ENCODE results near the gene SLC7A6. TPM values are rescaled to one million over a fixed set of nuclear protein-coding genes. Genes with fewer than 3 reads are reported as not detected.

The SLC7A6 gene
- polyA plus RNA-seq, 2 of the 4 experiments (the other 2 are of a cell fraction), result 31.1 to 32.9 TPM

DNA sequence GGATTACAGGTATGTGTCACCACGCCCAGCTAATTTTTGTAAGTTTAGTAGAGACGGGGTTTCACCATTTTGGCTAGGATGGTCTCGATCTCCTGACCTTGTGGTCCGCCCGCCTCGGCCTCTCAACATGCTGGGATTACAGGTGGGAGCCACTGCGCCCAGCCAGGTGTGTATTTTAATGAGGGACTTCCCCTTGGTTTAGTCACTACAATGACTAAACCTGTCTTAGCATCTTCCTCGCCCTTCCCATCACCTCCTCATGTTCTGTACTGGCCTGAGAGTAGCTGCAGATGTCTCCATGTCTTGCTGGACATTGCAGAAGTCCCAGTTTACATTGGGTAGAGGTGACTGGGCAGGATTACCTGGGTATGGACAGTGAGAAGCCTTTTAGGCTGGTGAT, 9.6 kb downstream of the SLC7A6 start:
- Histone ChIP-seq H3K4me1 (peaks cover 14% of the 10 kb centered on the region; the same call in 2 of the 3 replicates), H3K27ac (no peak overlapping the region), H3K4me2 (no peak overlapping the region), H3K9me3 (no peaks in the 10 kb centered on the region), H3K4me3 (no peak overlapping the region)
- CTCF ChIA-PET, result interaction anchor here (0.8 to 6.9 kb wide), 4 partner anchors 10 to 55 kb away, joined by 3 to 89 read pairs (median 6); partner anchors contain the start of gene SLC7A6
- FAIRE-seq, result no peak
- no peak for DNase-seq (ENCODE audit: low read depth in 1 of 2, low spot score in 1 of 2)
- ATAC-seq, result no peak
- WGBS (ENCODE audit: missing lambda C conversion rate), result 92% methylated on average over 8 of the region's 8 CpGs
- POLR2A ChIA-PET, result interaction anchor here (1.3 kb wide), 1 partner anchor 10 kb away, joined by 4 read pairs; no protein-coding TSS in a partner anchor
- no peak for TF ChIP-seq GATA3 (IDR thresholded peaks at IDR 0.05; ENCODE audit: borderline replicate concordance)
- no peak for TF ChIP-seq ZSCAN20 (CRISPR knock-in tag; IDR thresholded peaks at IDR 0.05)
- TF ChIP-seq FOXS1 (CRISPR knock-in tag; IDR thresholded peaks at IDR 0.05), result no peak
- TF ChIP-seq EP300 (IDR thresholded peaks at IDR 0.05), result no peak
- no peak for TF ChIP-seq CHD2 (IDR thresholded peaks at IDR 0.05; ENCODE audit: low read length, partially characterized antibody)
- TF ChIP-seq CBX8 (IDR thresholded peaks at IDR 0.05), result no peak
- TF ChIP-seq HDAC2 (IDR thresholded peaks at IDR 0.05), result no peak

DNA sequence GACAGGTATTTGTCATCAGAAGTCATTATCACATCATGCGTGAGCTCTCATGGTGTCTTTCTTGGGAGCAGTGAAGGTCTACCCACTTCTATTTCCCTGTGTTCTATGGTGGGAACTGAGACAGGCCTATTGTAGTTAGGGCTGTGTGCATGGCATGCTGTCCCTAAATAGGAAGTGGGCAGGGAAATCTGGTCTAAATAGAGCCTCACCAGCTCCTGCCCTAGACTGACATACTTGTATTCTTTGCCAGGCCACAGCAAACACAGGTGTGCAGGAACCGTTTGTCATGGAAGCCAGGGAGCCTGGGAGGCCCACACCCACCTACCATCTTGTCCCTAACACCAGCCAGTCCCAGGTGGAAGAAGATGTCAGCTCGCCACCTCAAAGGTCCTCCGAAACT, 10.1 kb downstream of the SLC7A6 start:
- no peak overlapping the region for H3K4me3 ChIP-seq
- POLR2A ChIA-PET, result interaction anchor here (1.3 kb wide), 1 partner anchor 11 kb away, joined by 4 read pairs; no protein-coding TSS in a partner anchor
- H3K4me1 ChIP-seq, result peaks cover 9% of the 10 kb centered on the region; the same call in 2 of the 3 replicates
- H3K9me3 ChIP-seq, result no peaks in the 10 kb centered on the region
- DNase-seq (ENCODE audit: low read depth in 1 of 2, low spot score in 1 of 2), result no peak
- CTCF ChIA-PET, result interaction anchor here (0.8 to 6.9 kb wide), 5 partner anchors 9 to 55 kb away, joined by 3 to 89 read pairs (median 5); partner anchors contain the start of gene SLC7A6
- no peak for ATAC-seq
- FAIRE-seq, result no peak
- WGBS (ENCODE audit: missing lambda C conversion rate), result 95% methylated on average over 4 of the region's 4 CpGs
- no peak overlapping the region for H3K4me2 ChIP-seq
- no peak overlapping the region for H3K27ac ChIP-seq
- TF ChIP-seq POLR2AphosphoS2 (conservative IDR thresholded peaks at IDR 0.05; ENCODE audit: low read length), result 0 out of 2 replicates have a peak, but pooled peaks have one; percentile 37
- TF ChIP-seq, protein P1, sequence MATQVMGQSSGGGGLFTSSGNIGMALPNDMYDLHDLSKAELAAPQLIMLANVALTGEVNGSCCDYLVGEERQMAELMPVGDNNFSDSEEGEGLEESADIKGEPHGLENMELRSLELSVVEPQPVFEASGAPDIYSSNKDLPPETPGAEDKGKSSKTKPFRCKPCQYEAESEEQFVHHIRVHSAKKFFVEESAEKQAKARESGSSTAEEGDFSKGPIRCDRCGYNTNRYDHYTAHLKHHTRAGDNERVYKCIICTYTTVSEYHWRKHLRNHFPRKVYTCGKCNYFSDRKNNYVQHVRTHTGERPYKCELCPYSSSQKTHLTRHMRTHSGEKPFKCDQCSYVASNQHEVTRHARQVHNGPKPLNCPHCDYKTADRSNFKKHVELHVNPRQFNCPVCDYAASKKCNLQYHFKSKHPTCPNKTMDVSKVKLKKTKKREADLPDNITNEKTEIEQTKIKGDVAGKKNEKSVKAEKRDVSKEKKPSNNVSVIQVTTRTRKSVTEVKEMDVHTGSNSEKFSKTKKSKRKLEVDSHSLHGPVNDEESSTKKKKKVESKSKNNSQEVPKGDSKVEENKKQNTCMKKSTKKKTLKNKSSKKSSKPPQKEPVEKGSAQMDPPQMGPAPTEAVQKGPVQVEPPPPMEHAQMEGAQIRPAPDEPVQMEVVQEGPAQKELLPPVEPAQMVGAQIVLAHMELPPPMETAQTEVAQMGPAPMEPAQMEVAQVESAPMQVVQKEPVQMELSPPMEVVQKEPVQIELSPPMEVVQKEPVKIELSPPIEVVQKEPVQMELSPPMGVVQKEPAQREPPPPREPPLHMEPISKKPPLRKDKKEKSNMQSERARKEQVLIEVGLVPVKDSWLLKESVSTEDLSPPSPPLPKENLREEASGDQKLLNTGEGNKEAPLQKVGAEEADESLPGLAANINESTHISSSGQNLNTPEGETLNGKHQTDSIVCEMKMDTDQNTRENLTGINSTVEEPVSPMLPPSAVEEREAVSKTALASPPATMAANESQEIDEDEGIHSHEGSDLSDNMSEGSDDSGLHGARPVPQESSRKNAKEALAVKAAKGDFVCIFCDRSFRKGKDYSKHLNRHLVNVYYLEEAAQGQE (IDR thresholded peaks at IDR 0.05), result no peak

DNA sequence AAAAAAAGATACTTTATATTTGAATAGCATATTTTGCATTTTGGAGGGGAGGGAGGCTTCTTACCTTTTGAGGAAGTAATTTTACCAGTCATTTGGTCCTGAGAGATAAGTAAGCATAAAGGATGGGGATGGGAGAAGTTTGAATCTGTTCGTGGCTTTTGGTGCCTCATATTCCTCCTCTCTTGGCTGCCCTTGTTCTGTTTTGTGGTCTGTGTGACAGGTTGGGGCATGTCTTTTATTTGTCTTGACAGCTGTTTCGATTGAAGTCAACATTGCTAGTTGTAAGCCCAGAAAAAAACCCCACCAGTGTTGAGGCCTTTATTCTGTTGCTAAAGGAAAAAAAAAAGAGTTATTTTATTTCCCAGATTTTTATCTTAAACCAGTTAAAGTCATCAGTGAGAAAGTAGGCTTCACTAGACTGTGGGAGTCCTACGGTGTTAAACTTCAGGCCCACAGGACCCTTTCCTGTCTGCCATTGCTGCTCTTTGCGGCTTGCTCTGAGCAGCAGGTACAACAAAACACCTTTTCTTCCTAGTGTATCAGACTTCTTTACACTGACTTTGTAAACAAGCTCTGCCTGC, 11.4 kb downstream of the SLC7A6 start:
- Histone ChIP-seq H3K9me3 (no peaks in the 10 kb centered on the region), H3K27ac (0 out of 6 replicates have a peak overlapping the region, but pooled peaks of 1 of the 2 experiments have one; percentile 2), H3K4me2 (no peak overlapping the region), H3K4me3 (no peak overlapping the region), H3K4me1 (peaks cover 7% of the 10 kb centered on the region; the same call in 2 of the 3 replicates)
- TF ChIP-seq CHD2 (IDR thresholded peaks at IDR 0.05; ENCODE audit: low read length, partially characterized antibody), result no peak
- no peak for TF ChIP-seq KDM5A (IDR thresholded peaks at IDR 0.05)
- TF ChIP-seq RAD21 (conservative IDR thresholded peaks at IDR 0.05 in 1 of 2, IDR thresholded peaks at IDR 0.05 in 1 of 2), result no peak
- TF ChIP-seq EHMT2 (IDR thresholded peaks at IDR 0.05; ENCODE audit: low read depth), result no peak
- no peak for TF ChIP-seq HDAC2 (IDR thresholded peaks at IDR 0.05)
- no peak for TF ChIP-seq FOSB (CRISPR knock-in tag; IDR thresholded peaks at IDR 0.05)
- TF ChIP-seq TP53 (CRISPR knock-in tag; IDR thresholded peaks at IDR 0.05), result no peak
- DNase-seq (ENCODE audit: low read depth in 1 of 2, low spot score in 1 of 2) (no peak), ATAC-seq (no peak), FAIRE-seq (no peak)
- POLR2A ChIA-PET, result interaction anchor here (1.0 kb wide), 1 partner anchor 11 kb away, joined by 3 read pairs; the partner anchor contains the start of gene SLC7A6
- WGBS (ENCODE audit: missing lambda C conversion rate), result 84% methylated on average over 4 of the region's 4 CpGs
- CTCF ChIA-PET, result interaction anchor here (1.1 to 6.9 kb wide), 3 partner anchors 13 to 98 kb away, joined by 3 to 89 read pairs (median 8); partner anchors contain the start of gene SLC7A6

DNA sequence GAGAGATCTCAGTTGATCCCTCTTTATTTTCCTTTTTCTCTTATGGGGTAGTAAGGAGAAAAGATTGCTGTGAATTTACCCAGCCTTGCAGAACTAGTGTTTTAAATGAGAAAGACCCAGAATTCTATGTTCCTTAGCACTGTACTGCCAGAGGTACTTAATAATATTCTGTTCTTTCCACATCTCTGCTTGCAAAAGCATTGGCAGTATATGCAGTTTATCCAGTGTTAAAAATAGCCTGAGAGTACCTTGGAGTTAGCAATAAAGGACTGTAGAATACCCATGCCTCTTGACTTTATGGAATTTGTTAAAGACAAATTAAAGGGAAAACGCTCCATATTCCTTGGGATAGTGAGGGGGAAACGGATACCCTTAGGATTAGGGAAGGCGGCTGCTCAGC, 11.9 kb downstream of the SLC7A6 start:
- ATAC-seq (no peak), FAIRE-seq (no peak), DNase-seq (ENCODE audit: low read depth in 1 of 2, low spot score in 1 of 2) (no peak)
- ChIA-PET POLR2A (interaction anchor here (1.0 kb wide), 1 partner anchor 12 kb away, joined by 3 read pairs; the partner anchor contains the start of gene SLC7A6), CTCF (interaction anchor here (2.4 to 6.9 kb wide), 2 partner anchors 14 kb away, joined by 8 to 89 read pairs; partner anchors contain the start of gene SLC7A6)
- peaks cover 3% of the 10 kb centered on the region; the same call in 2 of the 3 replicates for H3K4me1 ChIP-seq
- H3K4me3 ChIP-seq, result no peak overlapping the region
- WGBS (ENCODE audit: missing lambda C conversion rate), result 73% methylated on average over 3 of the region's 3 CpGs
- H3K9me3 ChIP-seq, result no peaks in the 10 kb centered on the region
- H3K4me2 ChIP-seq, result no peak overlapping the region
- H3K27ac ChIP-seq, result no peak overlapping the region
- TF ChIP-seq, protein P2, sequence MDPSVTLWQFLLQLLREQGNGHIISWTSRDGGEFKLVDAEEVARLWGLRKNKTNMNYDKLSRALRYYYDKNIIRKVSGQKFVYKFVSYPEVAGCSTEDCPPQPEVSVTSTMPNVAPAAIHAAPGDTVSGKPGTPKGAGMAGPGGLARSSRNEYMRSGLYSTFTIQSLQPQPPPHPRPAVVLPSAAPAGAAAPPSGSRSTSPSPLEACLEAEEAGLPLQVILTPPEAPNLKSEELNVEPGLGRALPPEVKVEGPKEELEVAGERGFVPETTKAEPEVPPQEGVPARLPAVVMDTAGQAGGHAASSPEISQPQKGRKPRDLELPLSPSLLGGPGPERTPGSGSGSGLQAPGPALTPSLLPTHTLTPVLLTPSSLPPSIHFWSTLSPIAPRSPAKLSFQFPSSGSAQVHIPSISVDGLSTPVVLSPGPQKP (IDR thresholded peaks at IDR 0.05; ENCODE audit: low read depth, low read length), result no peak
- no peak for TF ChIP-seq EP300 (IDR thresholded peaks at IDR 0.05)
- TF ChIP-seq, protein P3, sequence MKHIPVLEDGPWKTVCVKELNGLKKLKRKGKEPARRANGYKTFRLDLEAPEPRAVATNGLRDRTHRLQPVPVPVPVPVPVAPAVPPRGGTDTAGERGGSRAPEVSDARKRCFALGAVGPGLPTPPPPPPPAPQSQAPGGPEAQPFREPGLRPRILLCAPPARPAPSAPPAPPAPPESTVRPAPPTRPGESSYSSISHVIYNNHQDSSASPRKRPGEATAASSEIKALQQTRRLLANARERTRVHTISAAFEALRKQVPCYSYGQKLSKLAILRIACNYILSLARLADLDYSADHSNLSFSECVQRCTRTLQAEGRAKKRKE (CRISPR knock-in tag; IDR thresholded peaks at IDR 0.05; ENCODE audit: low read depth), result no peak
- TF ChIP-seq FOSB (CRISPR knock-in tag; IDR thresholded peaks at IDR 0.05), result no peak
- TF ChIP-seq HOXA7 (CRISPR knock-in tag; IDR thresholded peaks at IDR 0.05), result no peak
- TF ChIP-seq, protein P4, sequence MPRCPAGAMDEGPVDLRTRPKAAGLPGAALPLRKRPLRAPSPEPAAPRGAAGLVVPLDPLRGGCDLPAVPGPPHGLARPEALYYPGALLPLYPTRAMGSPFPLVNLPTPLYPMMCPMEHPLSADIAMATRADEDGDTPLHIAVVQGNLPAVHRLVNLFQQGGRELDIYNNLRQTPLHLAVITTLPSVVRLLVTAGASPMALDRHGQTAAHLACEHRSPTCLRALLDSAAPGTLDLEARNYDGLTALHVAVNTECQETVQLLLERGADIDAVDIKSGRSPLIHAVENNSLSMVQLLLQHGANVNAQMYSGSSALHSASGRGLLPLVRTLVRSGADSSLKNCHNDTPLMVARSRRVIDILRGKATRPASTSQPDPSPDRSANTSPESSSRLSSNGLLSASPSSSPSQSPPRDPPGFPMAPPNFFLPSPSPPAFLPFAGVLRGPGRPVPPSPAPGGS (IDR thresholded peaks at IDR 0.05), result no peak
- no peak for TF ChIP-seq FOXS1 (CRISPR knock-in tag; IDR thresholded peaks at IDR 0.05)
- TF ChIP-seq CHD2 (IDR thresholded peaks at IDR 0.05; ENCODE audit: low read length, partially characterized antibody), result no peak
- no peak for TF ChIP-seq RNF2 (IDR thresholded peaks at IDR 0.05; ENCODE audit: borderline replicate concordance, low read depth)
- no peak for TF ChIP-seq RFX5 (IDR thresholded peaks at IDR 0.05)
- no peak for TF ChIP-seq ZC3H11A (IDR thresholded peaks at IDR 0.05)
